Measurements from ENCODE around the gene MATCAP1. TPM values are rescaled to one million over a fixed set of nuclear protein-coding genes. Genes with fewer than 3 reads are reported as not detected.

Gene MATCAP1
- total RNA-seq, 4 donors from 2014 or later, result 20.8 to 57.8 (median 42.3) TPM

- H3K36me3 ChIP-seq, result no peaks in the 10 kb centered on the region
- no peak for DNase-seq
- H3K4me1 ChIP-seq, result peaks cover 0 to 9% (median 0%) of the 10 kb centered on the region in 4 donors
- H3K27ac ChIP-seq, result no peak overlapping the region
- no peak for TF ChIP-seq CTCF (IDR thresholded peaks at IDR 0.05)
- no peak for TF ChIP-seq POLR2A (IDR thresholded peaks at IDR 0.05)
- no peaks in the 10 kb centered on the region for H3K27me3 ChIP-seq
- H3K4me3 ChIP-seq, result no peak overlapping the region
- H3K9me3 ChIP-seq, result no peaks in the 10 kb centered on the region
Measured at GRCh38 chr16:67216612-67217490, 33.1 kb upstream of the MATCAP1 start.

GRCh38 chr16:67215706-67216105, 31.9 kb upstream of the MATCAP1 start:
- no peak for TF ChIP-seq CTCF (IDR thresholded peaks at IDR 0.05)
- TF ChIP-seq POLR2A (IDR thresholded peaks at IDR 0.05), result no peak
- Histone ChIP-seq H3K27ac (no peak overlapping the region), H3K9me3 (no peaks in the 10 kb centered on the region), H3K27me3 (no peaks in the 10 kb centered on the region), H3K4me3 (no peak overlapping the region), H3K4me1 (peaks cover 0 to 9% (median 0%) of the 10 kb centered on the region in 4 donors), H3K36me3 (no peaks in the 10 kb centered on the region)
- no peak for DNase-seq

GRCh38 chr16:67213197-67214019, 29.6 kb upstream of the MATCAP1 start:
- H3K4me3 ChIP-seq, result no peak overlapping the region
- H3K27me3 ChIP-seq, result no peaks in the 10 kb centered on the region
- no peaks in the 10 kb centered on the region for H3K9me3 ChIP-seq
- H3K36me3 ChIP-seq, result no peaks in the 10 kb centered on the region
- DNase-seq, result no peak
- peak overlapping the region in 1 of 4 donors; percentile 7 for H3K27ac ChIP-seq
- peaks cover 0 to 9% (median 0%) of the 10 kb centered on the region in 4 donors for H3K4me1 ChIP-seq
- no peak for TF ChIP-seq POLR2A (IDR thresholded peaks at IDR 0.05)
- TF ChIP-seq CTCF (IDR thresholded peaks at IDR 0.05), result no peak

GRCh38 chr16:67212766-67213165, 29.0 kb upstream of the MATCAP1 start:
- no peak for TF ChIP-seq POLR2A (IDR thresholded peaks at IDR 0.05)
- TF ChIP-seq CTCF (IDR thresholded peaks at IDR 0.05), result no peak
- Histone ChIP-seq H3K4me3 (no peak overlapping the region), H3K27me3 (no peaks in the 10 kb centered on the region), H3K36me3 (no peaks in the 10 kb centered on the region), H3K27ac (no peak overlapping the region), H3K4me1 (peaks cover 0 to 9% (median 0%) of the 10 kb centered on the region in 4 donors), H3K9me3 (no peaks in the 10 kb centered on the region)
- DNase-seq, result no peak

- no peak overlapping the region for H3K4me3 ChIP-seq
- no peak for DNase-seq
- no peaks in the 10 kb centered on the region for H3K27me3 ChIP-seq
- H3K27ac ChIP-seq, result no peak overlapping the region
- TF ChIP-seq POLR2A (IDR thresholded peaks at IDR 0.05) (no peak), CTCF (IDR thresholded peaks at IDR 0.05) (no peak)
- no peaks in the 10 kb centered on the region for H3K9me3 ChIP-seq
- no peaks in the 10 kb centered on the region for H3K36me3 ChIP-seq
- H3K4me1 ChIP-seq, result peaks cover 0 to 9% (median 0%) of the 10 kb centered on the region in 4 donors
Measured at GRCh38 chr16:67211674-67212073, 27.9 kb upstream of the MATCAP1 start.

Data from Peyer's patch (tissue), 4 donors.